M059J (cell line): ENCODE results near the gene ST8SIA5. TPM values are rescaled to one million over a fixed set of nuclear protein-coding genes. Genes with fewer than 3 reads are reported as not detected.

Experiments used
- DNase-seq: peaks from one replicate; pipeline ENCODE4 v3.0.0-alpha.2; 2012; ENCODE audit warnings: low read depth
- total RNA-seq: library from RNA; depleted of rRNA; stranded (reverse); fragments of >200 nt; shearing (Covaris generic); gene quantifications from 2 replicates; pipeline ENCODE4 v1.2.3, GENCODE V29; 2014

The ST8SIA5 gene
- total RNA-seq, 1 experiment from 2014 or later = 9.8 TPM

- peak; percentile 75 for DNase-seq
Observed at GRCh38 chr18:46740046-46740445, 16.8 kb downstream of the ST8SIA5 start.

DNA sequence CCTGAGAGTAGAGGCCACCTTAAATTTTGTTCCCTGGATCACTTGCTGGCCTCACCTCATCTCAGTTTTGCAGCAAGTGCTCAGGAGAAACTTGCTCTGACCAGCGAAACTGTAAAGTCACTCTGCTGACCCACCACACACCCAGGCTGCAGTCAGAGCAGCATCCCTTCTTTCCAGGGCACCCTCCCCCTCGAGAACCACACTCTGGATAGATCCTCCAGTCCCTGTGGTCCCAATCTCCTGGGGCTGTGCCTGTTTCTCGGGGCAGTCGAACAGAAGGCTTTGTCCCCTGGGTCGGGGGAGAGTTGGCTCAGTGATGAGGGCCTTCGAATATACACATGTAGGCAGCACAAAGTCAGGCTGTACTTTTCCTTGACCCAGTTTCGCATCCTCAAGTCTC lies 18.4 kb downstream of the ST8SIA5 start:
- DNase-seq = no peak

DNA sequence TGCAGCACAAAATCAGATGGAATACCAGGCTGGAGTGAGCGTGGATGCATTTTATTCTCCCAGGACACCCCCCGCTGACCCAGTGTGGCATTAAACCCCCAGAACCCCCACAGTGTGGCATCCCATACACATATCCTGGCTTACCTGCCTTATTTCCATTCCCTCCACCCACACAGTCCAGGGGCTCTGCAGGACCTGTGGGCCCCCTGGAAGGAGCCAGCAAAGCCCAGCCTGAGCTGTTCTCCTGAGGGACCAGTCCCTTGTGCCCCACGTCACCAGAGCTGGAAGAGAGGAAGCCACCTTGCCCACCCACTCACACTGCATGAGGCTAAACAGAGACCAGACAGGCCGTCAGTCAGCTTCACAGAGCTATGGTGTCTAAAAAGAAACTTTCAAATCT lies 20.1 kb downstream of the ST8SIA5 start:
- no peak for DNase-seq

- no peak for DNase-seq
Observed at GRCh38 chr18:46736135-46736534, 20.7 kb downstream of the ST8SIA5 start.

DNA sequence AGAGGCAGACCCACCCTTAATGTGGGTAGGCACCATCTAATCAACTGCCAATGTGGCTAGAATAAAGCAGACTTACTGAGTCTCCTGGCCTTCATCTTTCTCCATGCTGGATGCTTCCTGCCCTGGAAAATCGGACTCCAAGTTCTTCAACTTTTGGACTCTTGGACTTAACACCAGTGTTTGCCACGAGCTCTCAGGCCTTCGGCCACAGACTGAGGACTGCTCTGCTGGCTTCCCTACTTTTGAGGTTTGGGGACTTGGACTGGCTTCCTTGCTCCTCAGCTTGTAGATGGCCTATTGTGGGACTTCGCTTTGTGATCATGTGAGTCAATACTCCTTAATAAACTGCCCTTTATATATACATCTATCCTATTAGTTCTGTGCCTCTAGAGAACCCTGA lies 21.9 kb downstream of the ST8SIA5 start:
- no peak for DNase-seq

- DNase-seq = no peak
Observed at GRCh38 chr18:46733872-46734271, 23.0 kb downstream of the ST8SIA5 start.

GRCh38 chr18:46732801-46733200 lies 24.1 kb downstream of the ST8SIA5 start:
- no peak for DNase-seq

DNA sequence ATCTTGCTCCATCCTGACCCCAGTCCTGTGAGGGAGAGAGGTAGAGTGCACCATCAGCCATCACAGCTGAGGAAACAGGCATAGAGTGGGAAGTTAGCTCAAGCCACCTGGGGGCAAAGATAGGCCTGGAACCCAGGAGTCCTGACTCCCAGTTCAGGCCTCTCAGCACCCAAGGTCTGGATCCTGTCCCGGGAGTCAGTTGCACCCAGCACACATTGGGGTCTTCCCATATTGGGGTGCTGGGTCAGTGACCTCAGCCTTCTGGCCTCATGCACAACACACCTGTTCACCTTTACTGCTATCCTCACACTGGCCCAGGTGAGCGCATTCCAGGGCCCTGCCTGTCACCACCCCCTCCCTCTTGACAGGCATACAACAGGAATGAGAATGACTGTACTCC lies 24.7 kb downstream of the ST8SIA5 start:
- no peak for DNase-seq

DNA sequence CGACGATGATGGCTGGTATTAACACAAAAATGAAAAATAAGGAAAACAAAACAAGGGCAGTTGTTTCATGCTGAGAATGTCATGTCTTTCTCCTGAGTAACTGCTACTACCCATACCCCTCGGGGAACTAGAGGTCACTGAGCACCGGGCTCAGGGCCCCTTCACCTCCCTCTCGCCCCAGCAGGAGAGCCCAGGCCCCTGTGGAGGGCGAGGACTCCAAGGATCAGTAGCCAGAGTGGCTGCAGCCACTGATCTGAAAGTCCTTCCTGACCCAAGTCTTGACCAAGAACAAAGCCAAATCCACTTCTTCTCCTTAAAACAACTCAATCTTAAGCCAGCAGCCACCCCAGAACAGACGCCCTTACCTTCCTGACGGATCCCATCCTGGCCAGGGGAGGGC lies 25.5 kb downstream of the ST8SIA5 start:
- no peak for DNase-seq

GRCh38 chr18:46728219-46728930 lies 28.5 kb downstream of the ST8SIA5 start:
- DNase-seq = no peak

DNA sequence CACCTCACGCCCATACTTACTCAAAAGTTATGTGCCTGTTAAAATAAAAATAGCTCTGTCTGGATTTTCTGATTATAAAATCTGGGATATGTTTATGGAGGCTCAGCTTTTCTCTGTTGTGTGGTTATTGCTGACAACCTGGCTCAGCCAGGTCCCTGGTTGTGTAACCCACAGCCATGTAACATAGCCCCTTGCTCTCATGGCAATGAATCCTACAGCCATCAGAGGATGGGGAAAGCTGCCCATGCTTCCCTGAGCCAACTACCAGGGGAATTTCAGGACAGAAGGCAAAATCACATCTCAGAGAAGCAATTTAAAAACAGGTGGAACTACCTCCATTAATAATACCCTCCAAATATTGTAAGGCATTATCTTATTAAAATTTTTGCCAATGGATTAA lies 29.7 kb downstream of the ST8SIA5 start:
- DNase-seq = no peak

DNA sequence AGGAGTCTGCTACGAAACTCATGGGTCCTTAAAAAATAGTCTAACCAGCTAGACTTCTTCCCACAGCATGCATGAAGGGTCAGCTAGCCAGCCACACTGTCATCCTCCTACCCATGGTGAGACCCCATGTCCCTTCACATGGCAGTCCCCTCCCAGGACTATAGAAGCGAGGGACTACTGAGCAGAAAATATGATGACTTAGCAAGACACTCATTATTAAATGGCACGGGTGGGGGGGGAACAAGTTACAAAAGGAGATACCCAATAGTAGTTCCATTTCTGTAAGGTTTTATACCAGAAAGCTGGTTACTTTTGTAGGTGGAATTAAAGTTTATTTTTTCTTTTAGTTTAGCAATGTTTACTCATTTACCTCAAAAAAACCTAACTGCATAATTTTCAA lies 31.5 kb downstream of the ST8SIA5 start:
- DNase-seq = no peak

DNA sequence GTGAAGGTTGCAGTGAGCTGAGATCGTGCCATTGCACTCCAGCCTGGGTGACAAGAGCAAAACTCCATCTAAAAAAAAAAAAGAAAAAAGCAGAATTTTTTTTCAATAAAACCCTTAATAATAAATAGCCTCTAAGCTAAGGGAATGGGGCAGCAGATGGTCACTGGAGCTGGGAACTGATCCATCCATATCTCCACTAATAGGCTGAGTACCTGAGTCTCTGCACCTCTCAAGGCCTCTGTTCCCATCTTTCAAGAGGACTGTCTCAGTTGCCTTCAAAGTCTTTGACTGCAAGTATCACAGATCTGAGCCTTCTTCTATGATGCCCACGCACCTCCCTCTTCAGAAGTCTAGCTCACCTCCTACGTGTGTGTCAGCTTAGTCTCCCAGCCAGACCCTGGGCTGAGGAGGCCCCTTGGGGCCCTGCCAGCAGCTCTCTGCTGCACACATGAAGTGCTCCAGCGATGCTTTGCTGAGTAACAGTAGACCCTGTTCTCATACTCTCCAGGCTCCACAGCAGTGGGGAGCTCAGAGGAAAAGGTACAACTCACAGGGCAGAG lies 32.9 kb downstream of the ST8SIA5 start:
- no peak for DNase-seq

- DNase-seq = no peak
Observed at GRCh38 chr18:46722051-46722450, 34.8 kb downstream of the ST8SIA5 start.

DNA sequence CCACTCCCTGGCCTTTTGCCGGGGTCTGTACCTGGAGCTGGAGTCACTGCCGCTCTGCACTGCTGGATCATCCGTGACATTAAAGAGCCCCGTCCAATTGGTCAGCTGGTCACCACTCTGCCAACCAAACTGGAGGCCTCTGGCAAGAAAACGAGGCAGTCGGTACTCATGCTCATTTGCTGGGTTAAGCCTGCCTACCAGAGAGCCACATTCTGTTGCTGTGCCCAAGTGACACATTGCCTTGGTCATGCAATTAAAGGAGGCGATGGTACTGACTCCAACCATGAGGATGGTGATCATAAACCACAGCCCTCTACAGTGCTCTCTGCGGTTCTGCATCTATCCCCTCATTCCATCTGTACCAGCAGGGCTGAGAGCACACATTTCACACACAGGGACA lies 35.5 kb downstream of the ST8SIA5 start:
- no peak for DNase-seq

DNA sequence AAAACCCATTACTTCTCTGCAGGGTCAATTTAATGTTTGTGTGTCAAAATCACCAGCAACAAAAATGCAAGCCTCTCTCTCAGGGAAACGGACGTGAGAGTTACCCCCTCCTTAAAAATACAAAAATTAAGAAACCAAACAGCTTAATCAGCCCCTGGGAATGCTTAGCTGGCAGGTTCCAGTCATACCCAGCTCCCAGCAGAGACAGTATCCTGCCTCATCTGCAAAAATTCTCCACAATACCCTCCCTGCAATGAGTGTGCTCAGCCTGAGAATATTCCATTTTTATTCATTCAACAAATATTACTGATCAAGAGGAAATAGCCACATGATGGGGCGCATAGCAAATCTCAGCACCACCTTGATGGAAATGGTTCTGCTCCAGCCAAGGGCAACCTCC lies 36.3 kb downstream of the ST8SIA5 start:
- peak; percentile 29 for DNase-seq

DNA sequence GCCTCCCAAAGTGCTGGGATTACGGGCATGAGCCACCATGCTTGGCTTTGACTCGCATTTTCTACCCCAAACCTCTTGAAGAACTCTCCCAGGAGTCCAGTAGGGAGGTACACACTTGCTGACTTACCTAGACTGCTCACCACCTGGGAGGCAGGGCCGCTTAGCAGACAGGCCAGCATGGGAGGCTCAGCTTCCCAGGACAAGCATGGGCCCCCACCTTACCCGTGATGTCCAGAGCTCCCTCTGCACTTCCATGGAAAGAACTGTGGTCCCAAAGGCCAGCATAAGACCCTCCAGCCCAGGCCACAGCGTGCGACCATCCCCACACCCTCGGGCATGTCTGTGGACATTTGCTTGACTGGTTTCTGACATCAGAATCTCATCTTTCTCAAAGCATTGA lies 36.8 kb downstream of the ST8SIA5 start:
- DNase-seq = no peak

- no peak for DNase-seq
Observed at GRCh38 chr18:46719388-46719787, 37.5 kb downstream of the ST8SIA5 start.

DNA sequence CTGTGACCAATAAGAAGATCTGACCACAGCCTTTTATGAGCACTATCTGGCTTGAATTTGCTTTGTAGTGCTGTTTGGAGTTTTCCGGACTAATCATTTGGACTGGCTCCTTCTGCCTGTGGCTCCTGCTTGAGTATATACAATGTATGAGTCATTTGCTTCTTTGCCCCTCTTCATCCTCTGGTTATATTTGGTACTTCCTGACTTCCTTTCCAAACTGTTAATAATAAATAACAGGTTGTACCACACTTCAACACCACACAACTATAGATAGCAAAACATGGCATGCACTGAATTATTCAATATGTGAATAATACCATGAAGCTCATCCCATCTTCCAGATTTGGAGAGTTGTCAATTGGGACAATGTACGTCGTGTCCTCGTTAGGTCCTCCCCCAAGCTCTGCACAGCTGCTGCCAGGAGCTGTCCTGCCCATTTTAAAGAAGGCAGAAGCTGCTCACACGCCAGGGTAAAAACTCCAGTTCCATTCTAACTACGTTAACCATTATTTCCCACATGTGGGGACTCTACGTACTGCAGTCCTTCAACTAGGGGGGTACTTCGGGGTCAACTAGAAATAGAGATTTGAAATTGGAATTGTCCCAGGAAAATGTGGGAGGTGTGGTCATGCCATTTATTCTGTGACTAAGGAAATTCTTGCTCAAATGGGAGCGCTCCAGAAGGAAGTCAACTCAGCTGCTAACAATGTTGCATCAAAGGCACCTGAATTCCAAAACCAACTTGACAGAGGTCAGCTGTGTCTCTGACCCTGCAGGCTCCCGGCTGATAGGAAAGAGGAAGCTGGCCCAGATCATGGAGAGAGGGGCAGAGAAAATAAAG lies 38.1 kb downstream of the ST8SIA5 start:
- peak; percentile 97 for DNase-seq

GRCh38 chr18:46716827-46717226 lies 40.0 kb downstream of the ST8SIA5 start:
- DNase-seq = no peak

DNA sequence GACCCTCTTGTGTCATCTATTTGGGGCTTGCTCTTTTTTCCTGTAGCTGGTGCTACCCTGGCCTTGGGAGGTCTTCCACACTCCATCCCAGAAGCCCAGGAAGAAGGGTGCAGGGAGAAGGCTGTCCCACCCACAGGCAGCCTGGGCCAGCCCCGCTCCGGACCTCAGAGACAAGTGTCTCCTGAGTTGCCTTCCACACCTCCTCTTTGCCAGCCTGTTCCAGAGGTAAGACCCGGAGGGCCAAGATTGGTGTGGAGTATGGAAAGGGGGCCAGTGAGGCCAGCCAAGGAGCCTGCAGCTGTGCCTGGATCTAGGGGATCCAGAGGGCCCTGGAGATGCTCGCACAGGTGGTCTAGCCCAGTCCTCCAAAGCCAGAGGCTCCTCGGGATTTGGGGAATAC lies 40.5 kb downstream of the ST8SIA5 start:
- no peak for DNase-seq

- no peak for DNase-seq
Observed at GRCh38 chr18:46715062-46715461, 41.8 kb downstream of the ST8SIA5 start.

GRCh38 chr18:46712406-46712805 lies 44.4 kb downstream of the ST8SIA5 start:
- DNase-seq = peak; percentile 99
